Activated CD8-positive, alpha-beta T cell treated with anti-CD3 and anti-CD28 coated beads, Interleukin-2, amount 10 ng/mL, durations not matched to agents 7 days and 5 days (primary cell): Measurements from ENCODE around the gene TMLHE. TPM values are rescaled to one million over a fixed set of nuclear protein-coding genes. Genes with fewer than 3 reads are reported as not detected.
A peak's percentile ranks its signal among the peaks of the same experiment; 100 is the strongest.
"Not testable (repeated sequence)": the region's sequence is repeated elsewhere in the genome, so short reads cannot be mapped to it uniquely, and the experiment has no call there.

Source experiments
- ATAC-seq: fragments of 150-1000 bp; cut with Tn5 transposase; one replicate; pipeline ENCODE4 v1.10.0; 2021; ENCODE audit warnings: moderate library complexity
- CTCF ChIA-PET: fragments of 350-600 bp; sonication (Branson Sonifier 250); formaldehyde crosslinking; loops from one replicate; lab custom pipeline; 2021; ENCODE audit warnings: antibody characterized with exemption; lab: Charles Lee
- POLR2A ChIA-PET: fragments of 350-600 bp; sonication (Branson Sonifier 250); formaldehyde crosslinking; loops from one replicate; lab custom pipeline; 2021; ENCODE audit warnings: antibody characterized with exemption; lab: Charles Lee
- DNase-seq: peaks from one replicate; pipeline ENCODE4 v3.0.0-alpha.2; 2020
- H3K27ac Mint-ChIP-seq: one replicate; pipeline ENCODE4 v1.8.0; 2021; ENCODE audit warnings: mild to moderate bottlenecking, mixed read lengths
- H3K27me3 Mint-ChIP-seq: one replicate; pipeline ENCODE4 v1.8.0; 2021; ENCODE audit warnings: low read depth, mixed read lengths
- H3K36me3 Mint-ChIP-seq: one replicate; pipeline ENCODE4 v1.8.0; 2021; ENCODE audit warnings: low read depth, mixed read lengths
- H3K4me1 Mint-ChIP-seq: one replicate; pipeline ENCODE4 v1.8.0; 2021; ENCODE audit warnings: low read depth, mixed read lengths
- H3K4me3 Mint-ChIP-seq: one replicate; pipeline ENCODE4 v1.8.0; 2021; ENCODE audit warnings: mild to moderate bottlenecking, mixed read lengths
- H3K9me3 Mint-ChIP-seq: one replicate; pipeline ENCODE4 v1.8.0; 2022; ENCODE audit warnings: mixed read lengths; ENCODE audit not compliant: insufficient read depth
- microRNA-seq: library from miRNA; unstranded; fragments of <30 nt; microRNA quantifications from one replicate; pipeline ENCODE4 v1.2.0, GENCODE V29; 2022
- total RNA-seq, 2 experiments: library from RNA; stranded (reverse); gene quantifications; one replicate each; pipeline ENCODE4 v1.2.3, GENCODE V29; 2021

TMLHE gene
- total RNA-seq, 2 experiments from 2014 or later: 9.2 TPM

GRCh38 chrX:155477136-155477535 is 135.6 kb downstream of the TMLHE start:
- H3K4me3 Mint-ChIP-seq, ATAC-seq, H3K27ac Mint-ChIP-seq, H3K36me3 Mint-ChIP-seq, DNase-seq, H3K27me3 Mint-ChIP-seq, POLR2A ChIA-PET, H3K4me1 Mint-ChIP-seq, H3K9me3 Mint-ChIP-seq, CTCF ChIA-PET: not testable (repeated sequence)

- H3K4me3 Mint-ChIP-seq, H3K4me1 Mint-ChIP-seq, POLR2A ChIA-PET, H3K9me3 Mint-ChIP-seq, CTCF ChIA-PET, H3K36me3 Mint-ChIP-seq, H3K27ac Mint-ChIP-seq, H3K27me3 Mint-ChIP-seq, DNase-seq: not testable (repeated sequence)
- peak; percentile 85 for ATAC-seq
These were observed 146.3 kb downstream of the TMLHE start for GRCh38 chrX:155466269-155466938.

GRCh38 chrX:155460501-155460900 is 152.3 kb downstream of the TMLHE start:
- H3K4me1 Mint-ChIP-seq, ATAC-seq, H3K27ac Mint-ChIP-seq, H3K9me3 Mint-ChIP-seq, H3K4me3 Mint-ChIP-seq, DNase-seq, H3K36me3 Mint-ChIP-seq, POLR2A ChIA-PET, CTCF ChIA-PET, H3K27me3 Mint-ChIP-seq: not testable (repeated sequence)

- H3K4me1 Mint-ChIP-seq, H3K27ac Mint-ChIP-seq, CTCF ChIA-PET, DNase-seq, H3K4me3 Mint-ChIP-seq, H3K36me3 Mint-ChIP-seq, H3K27me3 Mint-ChIP-seq, POLR2A ChIA-PET, H3K9me3 Mint-ChIP-seq: not testable (repeated sequence)
- ATAC-seq: peak; percentile 82
These were observed 154.3 kb downstream of the TMLHE start, which contains the start of gene F8A3 for GRCh38 chrX:155458471-155458870. TSS of gene F8A3 (minus strand) at chrX:155458620. CDS start at chrX:155458600, 20 bp downstream.

- POLR2A ChIA-PET, DNase-seq, H3K9me3 Mint-ChIP-seq, H3K36me3 Mint-ChIP-seq, H3K4me1 Mint-ChIP-seq, H3K27ac Mint-ChIP-seq, CTCF ChIA-PET, H3K27me3 Mint-ChIP-seq, H3K4me3 Mint-ChIP-seq: not testable (repeated sequence)
- ATAC-seq: peak; percentile 70
These were observed 154.8 kb downstream of the TMLHE start for GRCh38 chrX:155457761-155458447.

GRCh38 chrX:155441097-155441496 is 171.7 kb downstream of the TMLHE start:
- H3K4me3 Mint-ChIP-seq: no peak overlapping the region
- H3K36me3 Mint-ChIP-seq: peaks cover 2% of the 10 kb centered on the region
- H3K4me1 Mint-ChIP-seq: no peaks in the 10 kb centered on the region
- ChIA-PET CTCF (no interaction called here), POLR2A (no interaction called here)
- no peaks in the 10 kb centered on the region for H3K27me3 Mint-ChIP-seq
- no peak overlapping the region for H3K27ac Mint-ChIP-seq
- DNase-seq (no peak), ATAC-seq (no peak)
- H3K9me3 Mint-ChIP-seq: no peaks in the 10 kb centered on the region

Small RNAs within 50 kb of the gene (microRNA-seq; reads per million reads assigned to microRNA genes)
- not detected for gene MIR1184-3

Other genes with a start within 250 kb of the TMLHE start
- gene F8A2, start 230.9 kb downstream of the TMLHE start, total RNA-seq: not detected
- gene F8A3, start 154.3 kb downstream of the TMLHE start, total RNA-seq: 10 to 100 TPM in 1 of 2 experiments, 1 to 10 TPM in 1; 9.3 to 10.8 TPM
- under 1 TPM; 0.21 to 0.24 TPM for gene SPRY3, start 366 bp downstream of the TMLHE start, total RNA-seq